Activated gamma-delta T cell treated with Interleukin-2 at 50 U/mL for 16 hours (primary cell): ENCODE measurements around the gene KMT2E.
A peak's percentile ranks its signal among the peaks of the same experiment; 100 is the strongest.
"Not testable (repeated sequence)": the region's sequence is repeated elsewhere in the genome, so short reads cannot be mapped to it uniquely, and the experiment has no call there.

Experiments used
- DNase-seq: peaks from one replicate; pipeline ENCODE4 v3.0.0-alpha.2; 2020

The KMT2E gene

DNA sequence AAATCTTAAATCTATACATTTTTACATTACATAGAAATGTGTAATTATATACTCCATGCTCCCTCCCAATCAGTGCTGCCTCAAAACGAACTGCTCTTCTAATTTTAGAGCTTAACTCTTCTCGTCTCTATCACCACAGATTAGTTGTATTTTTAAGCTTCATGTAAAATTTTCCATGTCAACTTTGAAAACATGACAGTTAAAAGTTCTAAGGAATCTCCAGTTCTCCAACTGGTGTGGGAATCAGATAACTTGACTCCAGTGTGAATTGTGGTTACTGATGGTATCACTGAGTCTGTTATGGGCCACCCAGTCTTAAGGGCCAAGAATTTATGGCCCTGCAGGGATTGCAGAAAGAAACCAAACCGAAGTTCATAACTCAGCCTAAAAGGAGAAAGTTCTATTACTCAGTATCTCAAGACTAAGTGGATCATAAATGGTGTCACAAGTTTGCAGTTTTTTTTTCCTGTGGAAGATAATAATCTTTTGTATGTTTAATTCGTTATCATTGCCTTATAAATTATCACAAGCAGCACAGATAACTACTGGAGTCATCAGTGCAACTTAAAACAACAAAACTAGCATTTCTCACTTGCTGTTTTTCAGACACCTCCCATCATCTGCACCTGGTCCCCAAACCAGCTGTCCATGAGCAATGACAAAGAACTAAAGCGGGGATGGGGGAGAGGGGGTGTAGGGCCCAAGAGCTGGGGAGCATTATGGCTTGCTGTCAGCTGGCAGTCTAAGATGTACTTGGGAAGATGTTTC lies 31.5 kb upstream of the KMT2E start:
- no peak for DNase-seq

DNA sequence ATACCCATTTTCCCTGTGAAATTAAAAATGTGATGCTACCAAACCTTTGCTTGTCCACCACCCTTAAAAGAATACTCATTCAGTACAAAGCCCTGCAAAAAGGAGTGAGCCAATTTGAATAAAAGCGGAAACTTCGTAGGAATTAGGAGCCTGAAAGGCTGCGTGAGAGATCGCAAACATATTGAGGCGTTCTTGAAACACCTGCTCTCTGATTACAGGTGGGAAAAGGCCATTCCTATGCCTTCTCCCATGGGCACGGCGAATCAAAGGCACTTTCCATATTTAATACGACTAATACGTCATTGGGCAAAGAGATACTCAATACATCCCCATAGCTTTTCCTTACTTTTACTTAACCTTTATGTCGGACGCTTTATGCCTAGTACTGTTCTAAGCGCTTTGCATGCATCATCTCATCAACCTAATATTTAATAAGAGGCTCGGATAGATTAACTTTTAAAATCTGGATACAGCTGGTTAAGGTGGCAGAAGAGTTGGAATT lies 30.9 kb upstream of the KMT2E start:
- no peak for DNase-seq

DNA sequence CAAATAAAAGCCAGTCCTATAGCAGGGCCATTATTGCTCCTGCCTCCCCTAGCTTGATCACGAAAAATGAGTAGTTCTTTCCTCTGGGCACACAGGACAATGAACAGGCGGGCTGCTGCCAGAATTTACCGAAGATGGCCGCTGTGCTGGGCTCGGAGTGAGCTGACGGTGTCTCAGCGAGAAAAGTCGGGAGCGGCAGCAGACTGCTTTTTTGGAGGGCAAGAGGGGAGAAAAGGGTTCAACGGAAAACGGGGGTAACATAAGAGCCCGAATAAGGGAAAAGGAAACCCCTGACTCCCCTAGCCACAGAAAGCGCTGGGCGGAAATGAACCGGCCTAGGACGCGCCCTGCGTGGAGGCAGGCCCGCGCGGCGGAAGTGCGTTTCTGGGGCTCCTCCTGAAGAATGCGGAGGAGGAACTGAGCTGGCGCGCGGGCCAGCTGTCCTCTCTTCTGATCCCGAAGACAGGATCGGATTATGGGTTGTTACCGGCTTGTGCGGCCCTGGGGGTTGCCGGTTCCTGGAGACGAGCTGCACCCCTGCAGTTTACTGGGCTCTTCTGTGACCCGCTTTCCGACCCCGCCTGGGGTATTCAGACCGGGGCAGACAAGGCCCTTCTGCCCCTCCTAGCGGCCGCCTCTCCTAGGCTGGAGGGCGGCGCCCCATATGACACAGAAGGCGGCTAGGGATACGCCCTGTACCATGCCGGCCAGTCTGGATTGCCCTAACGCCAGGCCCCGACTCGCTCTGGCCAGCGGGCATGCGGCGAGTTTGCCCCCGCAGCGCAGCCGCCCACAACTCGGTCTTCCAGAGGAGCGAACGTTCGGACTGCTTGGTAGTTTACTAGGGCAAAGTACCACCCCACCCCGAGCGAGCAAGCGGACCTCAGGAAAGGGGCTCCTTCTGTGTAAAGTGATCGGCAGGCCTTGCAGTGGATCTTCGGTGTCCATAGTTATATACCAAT lies 30.1 kb upstream of the KMT2E start:
- DNase-seq, result peak; percentile 78

- DNase-seq, result no peak
Observed at GRCh38 chr7:104984585-104985258, 29.3 kb upstream of the KMT2E start.

- no peak for DNase-seq
Observed at GRCh38 chr7:104985259-104985617, 28.8 kb upstream of the KMT2E start.

DNA sequence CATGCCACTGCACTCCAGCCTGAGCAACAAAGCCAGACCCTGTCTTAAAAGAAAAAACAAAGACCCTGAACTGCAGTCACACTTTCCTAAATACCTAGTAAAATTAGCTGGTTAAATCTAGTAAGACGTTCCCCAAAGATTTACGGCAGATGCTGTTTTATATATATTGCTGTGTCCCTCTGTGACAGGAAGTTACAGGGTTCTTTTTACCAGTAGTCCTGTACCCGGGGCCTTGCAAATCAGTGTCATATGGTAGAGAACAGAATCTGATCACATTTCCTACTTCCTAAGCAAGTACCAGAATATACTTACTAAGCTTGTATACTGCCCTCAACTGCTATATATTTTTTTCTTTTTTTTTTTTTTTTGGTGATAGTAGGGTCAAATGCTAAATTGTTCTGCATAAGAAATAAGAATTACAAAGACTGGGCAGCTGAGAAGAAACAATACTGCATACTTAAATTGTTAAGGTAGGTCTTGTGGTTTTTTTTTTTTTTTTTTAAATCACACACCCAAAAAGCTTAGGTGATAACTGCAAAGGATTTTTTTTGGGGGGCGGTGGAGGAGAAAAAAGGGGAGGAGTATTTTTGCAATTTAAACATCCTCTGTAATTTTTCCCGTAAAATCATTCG lies 27.3 kb upstream of the KMT2E start:
- no peak for DNase-seq

DNA sequence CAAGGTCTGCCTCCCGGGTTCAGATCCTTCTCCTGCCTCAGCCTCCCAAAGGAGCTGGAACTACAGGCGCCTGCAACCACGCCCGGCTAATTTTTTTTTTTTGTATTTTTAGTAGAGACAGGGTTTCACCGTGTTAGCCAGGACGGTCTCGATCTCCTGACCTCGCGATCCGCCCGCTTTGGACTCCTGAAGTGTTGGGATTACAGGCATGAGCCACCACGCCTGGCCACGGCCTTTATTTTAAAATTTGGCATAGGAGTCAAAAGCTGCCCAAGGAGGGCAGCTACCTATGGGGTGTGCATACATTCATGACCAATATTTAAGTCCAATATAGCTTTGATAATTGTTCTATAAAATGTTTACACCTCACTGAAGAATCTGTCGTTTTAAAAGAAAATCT lies 26.6 kb upstream of the KMT2E start:
- DNase-seq, result not testable (repeated sequence)

- no peak for DNase-seq
Observed at GRCh38 chr7:104990983-104991382, 23.0 kb upstream of the KMT2E start.

DNA sequence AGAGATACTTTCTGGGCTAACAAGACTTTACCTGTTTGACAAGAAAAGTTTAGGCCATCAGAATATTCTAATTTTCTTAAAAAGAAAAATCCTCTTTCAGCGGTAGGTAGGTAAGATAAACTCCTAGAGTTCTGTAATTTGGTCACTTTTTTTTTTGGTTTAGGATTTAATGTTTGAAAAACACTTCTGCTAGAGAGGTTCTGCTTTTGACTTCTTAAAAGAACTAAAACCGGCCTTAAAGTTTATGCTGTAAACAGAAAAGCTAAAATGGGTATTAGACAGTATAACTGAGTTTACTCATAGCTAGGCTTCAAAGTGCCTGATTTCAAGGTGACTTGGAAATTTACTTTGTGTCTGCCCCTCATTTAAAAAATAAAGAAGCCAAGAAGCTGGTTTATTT lies 21.7 kb upstream of the KMT2E start:
- no peak for DNase-seq

GRCh38 chr7:104993217-104993862 lies 20.7 kb upstream of the KMT2E start:
- no peak for DNase-seq

DNA sequence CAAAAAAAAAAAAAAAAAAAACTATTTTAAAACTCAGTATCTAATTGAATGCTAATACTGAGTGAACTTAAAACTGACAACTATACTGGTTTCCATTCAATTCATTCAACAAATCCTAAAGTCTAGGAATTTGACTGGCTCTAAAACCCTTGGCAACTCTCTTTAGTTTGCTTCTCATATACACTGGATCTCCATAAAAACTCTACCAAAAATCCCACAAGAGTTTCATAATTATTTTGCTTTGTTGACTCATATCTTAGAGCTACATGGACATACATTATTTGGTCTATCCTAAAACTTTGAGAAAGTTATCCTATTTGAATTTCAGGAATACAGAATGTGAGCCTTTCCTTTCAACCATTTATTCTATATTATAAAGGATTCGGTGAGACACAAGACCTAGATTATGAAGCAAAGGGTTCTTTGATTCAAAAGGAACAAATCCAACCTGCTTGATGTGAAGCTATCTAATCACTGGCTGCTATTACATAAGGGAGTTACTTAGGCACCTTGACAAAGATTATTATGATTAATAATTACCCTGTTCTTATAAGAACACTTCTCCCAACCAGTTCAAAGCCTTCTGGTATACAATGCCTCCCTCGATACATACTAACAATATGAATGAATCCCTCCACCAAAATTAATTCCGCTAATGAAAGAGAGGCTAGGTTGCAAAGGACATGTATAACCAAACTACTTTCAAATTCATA lies 15.8 kb upstream of the KMT2E start:
- DNase-seq, result no peak

DNA sequence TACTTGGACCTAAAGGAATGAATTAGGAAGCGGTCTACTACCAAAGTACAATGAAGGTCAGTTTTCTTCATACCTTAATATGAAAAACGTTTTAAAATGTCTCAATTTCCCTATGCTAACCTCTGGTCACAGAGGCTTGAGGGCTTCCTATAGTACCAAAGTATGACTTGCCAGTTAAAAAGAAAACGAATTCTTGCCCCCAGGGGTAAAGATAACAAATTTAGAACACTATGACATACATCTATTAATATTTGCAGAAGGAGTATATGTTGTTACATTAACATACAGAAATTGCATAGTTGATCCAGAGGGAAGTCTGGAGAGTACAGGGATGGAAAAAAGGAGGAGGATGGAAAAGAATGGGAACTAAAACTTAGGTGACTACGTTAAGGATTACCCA lies 13.8 kb upstream of the KMT2E start:
- DNase-seq, result no peak

DNA sequence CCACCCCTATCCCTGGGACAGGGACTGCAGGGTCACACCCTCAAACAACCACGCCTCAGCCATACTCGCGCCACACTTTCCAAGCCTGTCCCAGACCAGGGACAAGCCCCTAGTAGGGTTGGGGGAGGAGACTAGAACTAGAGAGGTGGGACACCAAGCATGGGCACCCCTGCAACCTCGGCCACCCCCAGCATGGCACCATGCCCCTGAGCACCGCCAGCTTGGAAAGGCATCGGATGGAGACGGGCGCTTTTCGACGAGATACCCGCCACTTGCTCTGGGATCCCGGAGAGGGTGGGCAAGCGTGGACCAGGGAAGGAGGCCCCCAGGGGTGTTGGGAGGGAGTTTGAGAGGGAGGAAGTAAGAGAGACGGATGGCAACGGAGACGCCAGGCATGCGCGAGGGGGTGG lies 13.1 kb upstream of the KMT2E start:
- DNase-seq, result no peak

DNA sequence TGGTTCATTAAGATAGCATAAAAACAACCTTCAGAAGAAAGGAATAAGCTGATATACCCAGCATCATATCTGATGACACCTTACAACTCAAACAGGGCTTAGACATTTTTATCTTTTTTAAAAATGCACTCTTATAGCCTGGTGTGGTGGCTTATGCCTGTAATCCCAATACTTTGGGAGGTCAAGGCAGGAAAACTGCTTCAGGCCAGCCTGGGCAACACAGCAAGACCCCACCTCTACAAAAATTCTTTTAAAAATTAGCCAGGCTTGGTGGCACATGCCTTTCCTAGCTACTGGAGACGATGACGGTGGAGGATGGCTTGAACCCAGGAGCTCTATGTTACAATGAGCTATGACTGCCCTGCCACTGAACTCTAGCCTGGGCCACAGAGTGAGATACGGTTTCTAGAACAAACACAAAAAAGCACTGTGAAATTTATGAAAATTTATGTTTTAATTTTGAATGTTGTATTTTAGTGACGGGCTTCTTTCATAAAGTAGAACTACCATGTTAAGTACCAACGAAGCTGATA lies 12.3 kb upstream of the KMT2E start:
- DNase-seq, result no peak

DNA sequence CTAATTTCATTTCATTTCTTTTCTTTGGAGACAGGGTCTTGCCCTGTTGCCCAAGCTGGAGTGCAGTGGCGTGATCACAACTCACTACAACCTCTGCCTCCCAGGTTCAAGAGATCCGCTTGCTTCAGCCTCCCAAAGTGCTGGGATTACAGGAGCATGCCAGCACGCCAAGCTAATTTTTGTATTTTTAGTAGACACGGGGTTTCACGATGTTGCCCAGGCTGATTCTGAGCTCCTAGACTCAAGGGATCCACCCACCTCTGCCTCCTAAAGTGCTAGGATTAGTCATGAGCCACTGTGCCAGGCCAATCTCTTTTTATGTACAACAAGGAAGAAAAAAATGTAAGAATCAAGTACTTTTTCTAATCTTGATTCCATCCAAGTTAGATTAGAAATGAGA lies 10.7 kb upstream of the KMT2E start:
- DNase-seq, result no peak

DNA sequence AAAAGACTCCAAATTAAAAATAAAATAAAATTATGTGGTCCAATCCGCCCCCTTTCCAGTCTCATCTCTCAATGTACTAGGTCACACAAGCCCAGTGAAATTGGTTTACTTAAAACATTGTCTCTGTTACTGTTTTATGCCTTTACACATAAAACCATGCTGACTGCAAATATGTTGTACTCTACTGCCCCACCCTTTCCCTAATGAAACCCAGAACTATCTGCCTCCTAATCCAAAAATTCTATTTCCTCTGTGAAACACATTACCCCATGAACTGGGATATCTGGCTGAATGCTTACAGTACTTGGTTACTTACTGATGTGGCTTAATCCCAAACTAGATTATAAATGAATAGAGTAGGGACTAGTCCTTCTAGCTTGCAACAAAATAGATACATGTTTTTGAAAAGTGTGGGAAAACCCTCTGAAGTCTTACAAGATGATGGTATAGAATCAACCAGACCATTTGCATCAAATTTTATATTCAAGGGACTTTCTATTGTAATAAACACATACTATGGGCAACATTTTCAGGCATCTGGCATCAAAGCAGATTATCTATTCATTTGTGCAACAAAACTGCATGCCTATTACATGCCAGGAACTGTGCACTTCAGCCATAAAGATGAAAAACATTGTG lies 10.0 kb upstream of the KMT2E start:
- DNase-seq, result no peak

DNA sequence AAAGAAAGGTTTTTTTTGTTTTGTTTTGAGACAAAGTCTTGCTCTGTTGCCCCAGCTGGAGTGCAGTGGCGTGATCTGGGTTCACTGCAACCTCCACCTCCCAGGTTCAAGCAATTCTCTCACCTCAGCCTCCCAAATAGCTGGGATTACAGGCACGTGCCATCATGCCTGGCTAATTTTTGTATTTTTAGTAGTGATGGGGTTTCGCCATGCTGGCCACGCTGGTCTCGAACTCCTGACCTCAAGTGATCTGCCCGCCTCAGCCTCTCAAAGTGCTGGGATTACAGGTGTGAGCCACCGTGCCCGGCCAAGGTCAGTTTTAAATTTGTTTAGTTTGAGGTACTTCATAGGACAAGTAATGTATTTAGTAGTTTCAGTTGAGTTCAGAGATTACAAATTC lies 9.0 kb upstream of the KMT2E start:
- DNase-seq, result not testable (repeated sequence)

GRCh38 chr7:105005486-105005885 lies 8.5 kb upstream of the KMT2E start:
- not testable (repeated sequence) for DNase-seq

- no peak for DNase-seq
Observed at GRCh38 chr7:105006367-105007136, 7.5 kb upstream of the KMT2E start.

- no peak for DNase-seq
Observed at GRCh38 chr7:105007298-105007697, 6.7 kb upstream of the KMT2E start.
